Activated CD8-positive, alpha-beta memory T cell treated with anti-CD3 and anti-CD28 coated beads for 48 hours (primary cell): ENCODE measurements around the gene EXOC8.

Experiments used
- DNase-seq, 3 experiments: peaks; one replicate each; pipeline ENCODE4 v3.0.0-alpha.2; 2020; ENCODE audit warnings: low read depth in 2 of 3, low spot score in 2 of 3

EXOC8 gene

DNA sequence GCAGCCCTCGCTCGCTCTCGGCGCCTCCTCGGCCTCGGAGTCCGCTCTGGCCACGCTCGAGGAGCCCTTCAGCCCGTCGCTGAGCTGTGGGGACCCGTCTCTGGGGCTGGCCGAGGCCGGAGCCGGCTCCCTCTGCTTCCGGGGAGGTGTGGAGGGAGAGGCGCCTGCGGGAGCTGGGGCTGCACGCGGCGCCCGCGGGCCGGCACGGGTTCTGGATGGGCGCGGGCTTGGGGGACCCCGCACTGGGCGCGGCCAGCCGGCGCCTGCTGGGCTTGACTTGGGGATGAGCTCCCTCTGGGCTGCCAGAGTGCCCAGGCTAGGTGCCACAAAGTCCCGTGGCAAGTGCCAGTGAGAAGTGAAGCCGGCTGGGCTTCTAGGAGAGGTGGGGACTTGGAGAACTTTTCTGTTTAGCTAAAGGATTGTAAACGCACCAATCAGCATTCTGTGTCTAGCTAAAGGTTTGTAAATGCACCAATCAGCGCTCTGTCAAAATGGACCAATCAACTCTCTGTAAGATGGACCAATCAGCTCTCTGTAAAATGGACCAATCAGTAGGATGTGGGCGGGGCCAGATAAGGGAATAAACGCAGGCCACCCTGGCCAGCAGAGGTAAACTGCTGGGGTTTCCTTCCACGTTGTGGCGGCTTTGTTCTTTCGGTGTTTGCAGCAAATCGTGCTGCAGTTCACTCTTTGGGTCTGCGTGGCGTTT, 20.2 kb downstream of the EXOC8 start:
- DNase-seq = no peak

DNA sequence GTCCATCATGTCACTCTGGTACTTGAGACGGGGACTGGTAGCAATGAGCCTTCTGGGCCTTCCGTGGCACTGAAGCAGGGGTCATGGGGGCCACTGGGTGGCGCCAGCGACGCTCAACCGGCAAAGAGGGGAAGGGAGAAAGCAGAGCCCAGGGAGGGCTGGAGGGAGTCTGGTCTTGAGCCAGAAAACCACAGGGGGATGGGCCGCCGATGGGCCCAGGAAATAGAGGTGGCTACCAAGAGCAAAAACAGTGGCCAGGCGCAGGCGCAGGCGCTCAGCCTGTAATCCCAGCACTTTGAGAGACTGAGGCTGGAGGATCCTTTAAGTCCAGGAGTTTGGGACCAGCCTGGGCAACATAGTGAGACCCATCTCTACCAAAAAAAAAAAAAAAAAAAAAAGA, 21.8 kb downstream of the EXOC8 start:
- DNase-seq = no peak

DNA sequence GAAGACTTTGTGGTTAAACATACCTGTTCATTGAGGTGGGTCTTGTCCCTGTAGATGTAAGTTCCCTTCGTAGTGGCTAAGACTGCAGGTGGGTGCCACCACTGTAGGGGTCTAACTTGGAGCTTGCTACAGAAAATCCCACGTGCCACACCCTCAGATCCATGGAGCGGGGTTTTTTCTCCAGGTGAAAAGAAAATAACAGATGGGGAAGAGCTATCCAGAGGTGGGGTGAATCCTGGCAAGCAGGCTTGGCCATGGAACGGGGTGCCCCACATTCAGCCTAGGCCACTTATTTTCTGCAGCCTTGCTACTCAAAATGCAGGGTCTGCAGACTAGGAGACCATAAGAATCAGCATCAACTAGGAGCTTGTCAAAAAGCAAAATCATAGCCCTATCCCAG, 24.0 kb downstream of the EXOC8 start:
- DNase-seq = no peak

DNA sequence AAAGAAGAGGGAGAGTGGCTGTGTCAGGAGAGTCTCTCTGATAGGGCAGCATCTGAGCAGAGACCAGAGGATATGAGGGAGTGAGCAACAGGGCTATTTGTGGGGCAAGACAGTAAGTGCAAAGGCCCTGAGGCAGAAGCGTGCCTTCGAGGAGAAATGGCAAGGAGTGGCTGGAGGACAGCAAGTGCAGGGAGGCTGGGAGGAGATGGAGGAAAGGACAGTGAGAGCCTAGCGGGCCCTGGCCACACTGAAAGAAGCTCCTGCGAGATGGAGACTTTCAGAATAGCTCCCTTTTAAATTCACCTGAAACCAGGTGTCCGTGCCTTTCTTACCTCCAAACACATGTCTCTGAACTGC, 25.2 kb downstream of the EXOC8 start:
- DNase-seq = no peak

DNA sequence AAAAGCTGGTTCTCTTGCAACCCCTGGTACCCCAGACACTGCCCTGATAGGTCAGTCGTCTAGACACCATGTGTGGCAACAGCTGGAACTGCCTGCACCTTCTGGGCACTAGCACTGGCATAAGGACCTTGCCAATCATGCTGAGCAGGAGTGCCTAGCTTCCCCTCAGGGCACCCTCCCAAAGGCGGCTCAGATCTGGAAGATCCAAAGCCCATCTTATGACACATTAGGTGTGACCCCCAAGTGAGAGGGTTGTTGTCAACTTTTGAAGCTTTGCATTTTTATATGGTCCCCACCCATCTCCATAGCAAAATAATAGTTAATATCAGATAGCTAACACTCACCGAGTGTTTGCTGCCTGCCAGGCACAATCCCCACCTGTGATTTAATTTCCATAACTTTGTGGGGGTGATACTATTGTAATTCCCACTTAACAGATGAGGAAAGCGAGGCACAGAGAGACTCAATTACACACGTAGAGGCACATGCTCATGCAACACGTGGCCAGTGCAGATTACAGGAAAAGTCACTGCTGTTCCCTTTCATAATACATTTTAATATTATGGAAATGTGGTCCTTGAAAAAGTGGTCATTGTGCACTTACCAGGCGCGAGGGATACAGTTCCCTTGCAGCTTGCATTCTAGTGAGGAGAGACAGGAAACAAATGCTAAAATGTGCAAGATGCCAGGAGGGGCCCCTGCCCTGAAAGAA, 25.8 kb downstream of the EXOC8 start:
- DNase-seq = no peak

DNA sequence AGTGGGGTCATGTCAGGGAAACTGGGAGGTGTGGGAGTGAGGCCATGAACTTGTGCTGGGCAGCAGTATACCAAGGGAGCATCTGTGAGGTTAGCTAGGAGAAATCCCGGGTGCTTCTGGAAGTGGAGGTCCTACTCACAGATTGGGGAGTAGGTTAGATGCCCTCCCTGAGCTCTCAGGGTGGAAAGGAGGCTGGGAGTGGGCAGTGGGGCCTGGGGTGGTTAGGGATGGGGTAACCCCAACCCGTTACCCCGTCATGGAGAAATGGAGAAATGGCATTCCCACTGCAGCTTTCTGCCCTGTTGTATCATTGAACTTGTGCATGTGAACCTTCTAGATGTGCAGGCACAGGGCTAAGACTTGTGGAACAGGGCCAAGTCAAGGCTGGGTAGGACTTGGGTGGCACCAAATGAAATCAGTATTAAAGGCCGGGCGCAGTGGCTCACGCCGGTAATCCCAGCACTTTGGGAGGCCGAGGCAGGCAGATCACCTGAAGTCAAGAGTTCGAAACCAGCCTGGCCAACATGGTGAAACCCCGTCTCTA, 27.2 kb downstream of the EXOC8 start:
- no peak for DNase-seq

DNA sequence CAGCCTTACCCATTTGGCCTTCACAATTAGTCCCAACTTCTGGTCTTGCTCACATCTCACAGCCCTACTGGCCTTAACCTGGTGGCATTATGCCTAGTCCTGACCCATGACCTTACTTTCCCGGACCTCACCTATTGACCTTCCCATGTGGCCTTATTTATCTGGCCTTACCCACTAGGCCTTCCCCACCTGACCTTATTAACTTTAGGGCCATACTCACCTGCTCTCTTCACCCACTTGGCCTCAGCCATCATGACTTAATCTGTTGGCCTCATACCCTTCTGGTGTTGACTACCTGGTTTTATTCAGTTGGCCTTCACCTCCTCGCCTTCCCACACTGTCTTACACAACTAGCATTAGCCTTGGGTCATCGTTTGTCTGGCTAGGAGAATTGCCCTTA, 35.7 kb downstream of the EXOC8 start:
- no peak for DNase-seq

DNA sequence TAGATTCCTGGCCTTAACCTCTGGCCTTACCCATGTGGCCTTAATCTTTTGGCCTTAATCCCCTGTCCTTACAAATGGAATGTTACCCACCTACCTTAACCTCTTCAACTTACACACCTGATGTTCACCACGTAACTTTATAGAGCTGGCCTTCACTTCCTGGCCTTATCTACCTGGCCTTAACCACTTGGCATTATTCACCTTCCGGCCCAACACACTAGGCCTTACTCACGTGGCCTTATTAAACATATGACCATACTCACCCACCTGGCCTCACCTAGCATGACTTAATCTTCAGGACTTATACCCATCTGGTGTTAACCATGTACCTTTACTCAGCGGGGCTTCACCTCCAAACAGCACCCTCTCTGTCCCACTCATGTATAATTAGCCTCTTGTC, 41.7 kb downstream of the EXOC8 start:
- no peak for DNase-seq

DNA sequence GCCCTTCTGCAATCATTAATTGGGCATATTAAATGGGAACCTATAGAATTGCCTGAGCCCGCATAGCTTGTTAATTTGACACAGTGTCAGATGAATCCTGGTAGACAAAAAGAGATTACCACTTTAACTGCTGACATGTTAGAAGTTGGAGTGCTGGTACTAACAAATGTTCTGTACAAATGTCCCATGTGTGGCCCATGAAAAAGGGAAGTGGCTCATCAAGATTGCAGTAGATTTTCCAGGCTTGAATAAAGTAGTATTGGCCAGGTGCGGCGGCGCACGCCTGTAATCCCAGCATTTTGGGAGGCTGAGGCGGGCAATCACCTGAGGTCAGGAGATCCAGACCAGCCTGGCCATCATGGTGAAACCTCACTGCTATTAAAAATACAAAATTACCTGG, 51.0 kb downstream of the EXOC8 start:
- no peak for DNase-seq

DNA sequence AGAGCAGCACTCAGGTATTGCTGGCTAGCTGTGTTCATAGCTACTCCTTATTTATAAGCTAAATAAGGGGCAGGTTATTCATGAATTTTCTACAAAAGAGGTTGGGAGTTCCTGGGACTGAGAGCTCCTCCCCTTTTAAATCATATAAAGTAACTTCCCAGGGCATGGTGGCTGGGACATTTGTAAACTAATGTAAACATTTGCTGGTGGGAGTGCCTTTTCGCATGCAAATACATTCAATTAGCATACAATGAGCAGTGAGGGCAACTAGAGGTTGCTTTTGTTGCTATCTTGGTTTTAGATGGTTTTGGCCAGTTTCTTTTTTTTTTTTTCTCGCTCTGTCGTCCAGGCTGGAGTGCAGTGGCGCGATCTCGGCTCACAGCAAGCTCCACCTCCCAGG, 53.2 kb downstream of the EXOC8 start:
- DNase-seq = no peak
